Stimulated activated CD4-positive, alpha-beta T cell treated with anti-CD3 and anti-CD28 coated beads, Interleukin-15, amount 100 ng/mL, for 1 hour (primary cell): ENCODE measurements around the gene CASS4.
"Not testable (repeated sequence)": the region's sequence is repeated elsewhere in the genome, so short reads cannot be mapped to it uniquely, and the experiment has no call there.

ENCODE experiments used
- DNase-seq, 2 donors: peaks; one replicate each; pipeline ENCODE4 v3.0.0-alpha.2; 2020; ENCODE audit warnings: low read depth in 1 of 2, low spot score in 1 of 2

CASS4 gene

GRCh38 chr20:56392132-56392880 is 19.8 kb upstream of the CASS4 start, which contains the start of the genes AURKA and CSTF1:
Gene AURKA, minus strand, starts transcription at chr20:56392215. Its CDS starts 4,018 bp downstream, at chr20:56388197.
Gene CSTF1, plus strand, starts transcription at chr20:56392645. Its CDS starts 2,908 bp downstream, at chr20:56395553.
- DNase-seq = peak; percentile 97 to 99

GRCh38 chr20:56392881-56393482 is 19.1 kb upstream of the CASS4 start:
- no peak for DNase-seq

- no peak for DNase-seq
These were observed 18.4 kb upstream of the CASS4 start for GRCh38 chr20:56393653-56394052.

DNA sequence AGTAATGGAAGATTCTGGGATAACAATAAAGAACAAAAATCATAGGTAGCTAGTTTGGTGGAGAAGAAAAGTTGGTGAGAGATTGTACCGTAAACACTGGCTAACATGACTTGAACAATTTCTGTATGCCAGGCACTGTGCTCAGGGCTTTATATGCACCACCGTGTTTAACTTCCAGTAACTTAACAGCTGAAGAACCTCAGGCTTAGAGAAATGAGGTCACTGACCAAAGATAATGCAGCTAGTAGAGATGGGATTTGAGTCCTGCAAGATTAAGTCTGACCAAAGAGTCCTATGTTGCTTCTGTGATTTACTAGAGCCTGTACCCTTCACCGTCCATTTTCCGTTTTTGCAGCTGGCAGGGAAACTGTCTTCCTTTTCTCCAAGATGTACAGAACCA is 16.9 kb upstream of the CASS4 start:
- DNase-seq = no peak

- peak in 1 of 2 donors; percentile 32 for DNase-seq
These were observed 11.9 kb upstream of the CASS4 start for GRCh38 chr20:56400001-56400640.

DNA sequence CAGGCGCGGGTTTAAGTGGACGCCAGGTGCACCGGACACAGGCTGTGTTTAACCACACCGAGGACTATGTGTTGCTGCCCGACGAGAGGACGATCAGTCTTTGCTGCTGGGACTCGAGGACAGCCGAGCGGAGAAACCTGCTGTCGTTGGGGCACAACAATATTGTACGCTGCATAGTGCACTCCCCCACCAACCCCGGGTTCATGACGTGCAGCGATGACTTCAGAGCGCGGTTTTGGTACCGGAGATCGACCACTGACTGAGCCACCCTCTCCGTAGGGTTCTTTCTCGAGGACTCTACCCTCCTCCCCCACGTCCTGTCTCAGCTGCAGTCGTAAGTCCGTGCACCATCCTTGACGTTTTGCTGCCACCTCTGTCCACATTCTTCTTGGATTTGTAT is 8.6 kb upstream of the CASS4 start:
- no peak for DNase-seq

GRCh38 chr20:56405356-56405755 is 6.7 kb upstream of the CASS4 start:
- DNase-seq = not testable (repeated sequence)

DNA sequence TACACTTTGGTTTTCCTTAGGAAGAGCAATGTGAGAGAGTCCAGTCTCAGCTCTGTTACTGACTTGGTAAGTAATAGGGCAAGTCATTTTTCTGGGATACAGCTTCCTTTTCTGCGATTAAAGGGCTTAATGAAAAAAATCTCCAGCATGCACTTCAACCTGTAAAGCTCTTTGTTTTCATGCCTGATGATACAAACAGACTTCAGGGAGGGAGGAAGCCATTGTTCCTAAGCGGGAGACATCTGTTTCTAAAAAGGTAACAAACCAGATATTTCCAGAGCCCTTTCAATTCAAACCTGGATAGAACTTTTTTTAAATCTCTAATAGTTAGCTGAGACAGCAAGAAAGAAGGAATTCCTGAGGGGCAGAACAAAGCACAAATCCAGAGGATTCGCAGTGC is 5.2 kb upstream of the CASS4 start:
- no peak for DNase-seq

DNA sequence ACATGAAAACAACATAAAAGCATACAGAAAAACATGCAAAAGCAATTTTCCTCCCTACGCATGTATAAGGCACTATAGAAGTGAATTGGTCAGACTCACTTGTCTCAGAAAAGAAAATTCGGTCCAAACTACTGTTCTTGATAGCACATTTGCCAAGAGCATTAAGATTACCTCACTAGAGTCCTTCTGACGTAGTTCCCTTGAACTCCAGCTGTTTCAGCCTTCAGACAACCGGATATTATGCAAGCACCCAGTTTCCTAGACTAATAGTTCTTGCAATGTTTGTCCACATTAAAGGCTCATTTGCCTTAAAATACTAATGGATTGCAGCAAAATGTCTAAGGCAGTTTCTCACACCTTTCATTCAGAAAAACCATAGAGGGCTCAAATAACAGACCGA is 2.5 kb upstream of the CASS4 start:
- DNase-seq = no peak

DNA sequence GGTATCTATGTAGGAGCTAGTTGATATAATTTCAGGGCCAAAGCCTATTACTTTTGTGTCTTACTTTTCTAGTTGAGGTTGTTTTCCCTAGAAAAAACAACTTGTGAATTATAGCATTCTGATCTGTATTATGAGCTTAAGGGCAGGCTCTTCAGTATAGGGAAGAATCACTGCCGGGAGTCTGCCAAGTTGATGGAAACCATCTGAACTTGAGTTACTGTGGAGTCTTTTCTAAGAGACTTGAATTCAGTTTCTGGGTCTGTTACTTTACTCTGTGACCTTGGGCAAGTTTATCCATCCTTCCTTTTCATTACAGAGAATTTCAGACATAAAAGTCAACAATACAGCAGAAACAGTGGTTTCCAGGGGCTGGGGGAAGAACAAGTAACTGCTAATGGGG is 2.1 kb upstream of the CASS4 start:
- no peak for DNase-seq

GRCh38 chr20:56411287-56411686 is 773 bp upstream of the CASS4 start:
- not testable (repeated sequence) for DNase-seq

GRCh38 chr20:56412473-56412790 is 372 bp downstream of the CASS4 start:
- DNase-seq = no peak

DNA sequence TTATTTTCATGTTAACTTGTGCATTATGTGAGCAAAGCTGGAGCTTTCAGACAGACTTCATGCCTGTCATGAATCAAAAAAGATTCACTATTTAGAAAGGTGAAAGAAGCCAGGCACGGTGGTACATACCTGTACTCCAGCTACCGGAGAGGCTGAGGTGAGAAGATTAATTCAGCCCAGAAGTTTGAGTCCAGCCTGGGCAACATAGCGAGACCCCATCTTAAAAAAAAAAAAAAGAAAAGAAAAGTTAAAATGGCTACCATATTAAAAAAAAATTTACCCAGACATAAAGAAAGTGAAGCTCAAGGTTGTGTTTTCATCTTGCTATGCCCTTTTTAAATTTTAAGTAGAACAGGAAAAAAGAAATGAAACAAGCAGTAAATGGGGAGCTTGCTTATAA is 889 bp downstream of the CASS4 start:
- DNase-seq = no peak

GRCh38 chr20:56414842-56415765 is 3.0 kb downstream of the CASS4 start:
- peak in 1 of 2 donors; percentile 24 for DNase-seq

DNA sequence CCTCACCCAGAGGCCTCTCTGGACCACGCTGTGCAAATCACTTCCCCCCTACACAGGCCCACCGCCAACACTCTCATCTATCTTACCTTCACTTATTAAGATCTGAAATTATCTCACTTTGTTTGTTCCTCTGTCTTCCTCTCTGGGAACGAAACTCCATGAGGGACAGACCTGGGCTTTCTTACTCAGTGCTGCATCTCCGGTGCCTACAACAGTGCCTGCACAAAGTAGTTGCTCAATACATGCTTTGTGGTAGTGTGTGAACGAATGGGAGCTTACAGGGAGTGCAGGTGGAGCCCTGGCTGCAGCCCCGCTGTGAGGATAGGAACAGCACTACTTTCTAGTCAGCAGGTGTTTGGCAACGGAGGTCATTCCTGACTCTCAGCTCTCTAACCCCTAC is 5.3 kb downstream of the CASS4 start:
- no peak for DNase-seq

DNA sequence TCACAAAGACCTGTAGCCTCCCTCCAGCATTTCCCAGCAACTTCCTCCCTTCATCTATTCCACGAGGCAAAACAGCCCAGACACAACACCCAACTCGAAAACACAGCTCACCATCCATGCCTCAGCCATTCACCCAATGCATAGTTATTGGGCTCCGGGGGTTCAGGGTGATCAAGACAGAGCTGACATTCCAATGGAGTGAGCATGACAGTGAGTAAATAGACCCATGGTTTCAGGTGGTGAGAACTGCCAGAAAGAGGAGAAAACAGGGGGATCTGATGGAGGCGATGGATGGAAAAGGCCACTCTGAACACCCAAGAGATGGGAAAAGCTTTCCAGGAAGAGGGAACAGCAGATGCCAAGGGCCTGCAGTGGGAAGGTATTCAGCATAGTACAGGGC is 5.9 kb downstream of the CASS4 start:
- no peak for DNase-seq

DNA sequence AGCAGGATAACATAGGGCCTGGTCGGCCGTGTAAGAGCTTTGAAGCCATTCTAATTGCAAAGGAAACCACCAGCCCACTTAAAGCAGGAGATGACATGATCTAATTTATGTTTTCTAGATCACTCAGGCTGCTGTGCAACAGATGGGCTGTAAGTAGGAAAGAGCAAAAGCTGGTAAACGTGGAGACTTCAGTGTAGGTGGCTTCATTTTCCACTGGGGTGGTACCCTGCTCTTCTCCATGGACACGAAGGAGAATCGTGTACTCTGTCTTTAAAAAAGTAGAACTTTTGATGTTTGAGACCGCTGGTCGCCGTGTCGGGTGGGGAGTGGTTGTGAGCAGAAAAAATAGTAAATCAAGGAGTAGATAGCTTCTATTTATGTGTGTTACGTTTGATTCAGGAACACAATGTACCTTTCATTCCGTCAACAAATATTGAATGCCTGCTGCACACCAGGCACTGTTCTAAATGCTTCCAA is 6.4 kb downstream of the CASS4 start:
- DNase-seq = no peak

- no peak for DNase-seq
These were observed 8.0 kb downstream of the CASS4 start for GRCh38 chr20:56420028-56420427.

DNA sequence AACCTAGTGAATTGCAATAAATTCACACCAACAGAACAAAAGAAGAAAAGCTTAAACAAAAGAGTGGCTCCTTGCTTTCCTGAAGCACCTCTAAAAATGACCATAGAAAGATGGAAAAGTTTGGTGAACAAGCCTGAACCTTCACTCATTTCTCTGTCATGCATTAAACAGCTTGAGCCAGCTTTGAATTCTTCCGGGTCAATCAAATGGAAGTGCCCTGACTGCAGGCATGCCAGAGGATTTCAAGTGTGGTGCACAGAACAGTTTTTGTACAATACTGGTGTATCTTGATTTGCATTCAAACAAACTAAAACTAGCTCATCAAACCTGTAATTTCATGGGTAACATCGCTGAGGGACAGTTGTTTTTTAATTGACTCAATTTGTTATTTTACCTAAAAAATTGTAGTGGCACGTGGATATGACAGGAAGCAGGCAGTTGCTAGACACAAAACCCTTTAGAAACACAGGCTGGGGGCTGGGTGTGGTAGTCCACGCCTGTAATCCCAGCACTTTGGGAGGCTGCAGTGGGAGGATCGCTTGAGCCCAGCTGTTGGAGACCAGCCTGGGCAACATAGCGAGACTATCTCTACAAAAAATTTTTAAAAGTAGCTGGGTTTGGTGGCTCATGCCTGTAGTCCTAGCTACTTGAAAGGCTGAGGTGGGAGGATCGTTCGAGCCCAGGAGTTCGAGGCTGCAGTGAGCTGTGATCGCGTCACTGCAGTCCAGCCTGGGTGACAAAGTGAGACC is 9.1 kb downstream of the CASS4 start:
- DNase-seq = no peak

GRCh38 chr20:56422076-56422823 is 10.2 kb downstream of the CASS4 start:
- no peak for DNase-seq
